TTC549 (cell line): ENCODE results near the gene NRG3.

Experiments
- FAIRE-seq: peaks from 2 replicates; lab custom pipeline; 2012; peaks lifted over from hg19 to GRCh38; lab: Jason Lieb, UNC

The NRG3 gene

GRCh38 chr10:82492647-82493046 is 617.7 kb downstream of the NRG3 start:
- FAIRE-seq, result no peak

GRCh38 chr10:82496114-82496513 is 621.1 kb downstream of the NRG3 start:
- FAIRE-seq, result no peak

DNA sequence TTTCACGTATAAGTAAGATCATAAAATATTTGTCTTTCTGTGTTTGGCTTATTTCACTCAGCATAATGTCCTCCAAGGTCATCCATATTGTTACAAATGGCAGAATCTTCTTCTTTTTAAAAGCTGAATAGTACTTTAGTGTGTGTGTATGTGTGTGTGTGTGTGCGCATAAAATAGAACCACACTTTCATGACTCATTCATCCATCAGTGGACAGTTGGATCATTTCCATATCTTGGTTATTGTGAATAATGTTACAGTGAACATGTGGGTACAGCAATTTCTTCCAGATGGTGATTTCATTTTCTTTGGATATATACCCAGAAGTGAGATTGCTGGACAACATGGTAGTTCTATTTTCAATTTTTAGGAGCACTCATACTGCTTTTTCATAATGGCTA is 622.4 kb downstream of the NRG3 start:
- FAIRE-seq, result no peak

- no peak for FAIRE-seq
Observed at GRCh38 chr10:82498976-82499375, 624.0 kb downstream of the NRG3 start.

- FAIRE-seq, result no peak
Observed at GRCh38 chr10:82505009-82505408, 630.0 kb downstream of the NRG3 start.

DNA sequence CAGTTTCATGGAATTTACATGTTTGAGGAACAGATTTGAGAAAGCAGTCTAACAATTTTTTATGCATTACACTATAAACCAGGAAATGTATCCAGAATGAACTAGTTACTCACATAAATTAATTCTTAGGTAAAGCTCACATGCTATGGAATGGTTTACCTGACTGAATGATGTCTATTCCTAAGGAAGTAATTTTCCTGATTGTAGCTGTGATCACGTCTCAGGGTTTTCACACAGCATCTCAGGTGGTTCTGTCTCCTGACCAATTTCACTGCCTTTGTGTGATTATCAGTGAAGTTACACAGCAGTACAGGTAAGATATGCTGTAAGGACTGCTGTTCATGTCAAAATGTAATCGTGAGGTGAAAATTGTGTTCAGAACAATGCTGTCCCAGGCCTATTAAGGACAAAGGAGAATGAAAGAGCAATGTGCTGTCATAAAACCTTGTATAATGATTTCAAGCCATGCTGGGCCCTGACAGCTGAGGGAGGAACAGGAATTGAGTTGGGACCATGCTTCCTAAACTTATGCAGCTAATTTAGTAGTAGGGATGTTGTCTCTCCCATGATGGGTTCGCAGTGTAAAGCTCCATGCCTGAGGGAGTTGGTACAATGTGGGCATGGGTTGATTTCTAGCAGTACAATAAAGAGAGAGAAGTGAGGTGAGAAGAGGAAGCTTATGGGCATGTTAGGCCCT is 631.8 kb downstream of the NRG3 start:
- FAIRE-seq, result no peak

- FAIRE-seq, result no peak
Observed at GRCh38 chr10:82515256-82515655, 640.3 kb downstream of the NRG3 start.

DNA sequence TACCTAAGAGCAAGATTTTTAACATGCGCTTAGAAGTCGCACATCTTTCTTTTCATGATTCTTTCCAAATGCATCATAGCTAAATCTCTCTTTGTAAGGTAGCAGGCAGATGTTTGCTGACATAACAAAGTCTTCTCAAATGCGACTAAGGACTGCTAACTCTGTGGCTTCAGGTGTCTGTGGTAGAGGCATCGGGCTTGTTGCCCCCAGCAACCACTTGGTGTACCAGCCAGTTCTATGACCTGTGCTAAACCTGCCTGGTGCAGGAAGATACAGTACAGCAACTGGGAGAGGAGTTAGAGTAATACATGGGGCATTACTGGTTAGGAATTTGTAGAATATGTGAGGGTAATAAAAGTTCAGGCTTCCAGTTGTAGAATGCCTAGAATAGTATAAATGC is 654.1 kb downstream of the NRG3 start:
- FAIRE-seq, result no peak

DNA sequence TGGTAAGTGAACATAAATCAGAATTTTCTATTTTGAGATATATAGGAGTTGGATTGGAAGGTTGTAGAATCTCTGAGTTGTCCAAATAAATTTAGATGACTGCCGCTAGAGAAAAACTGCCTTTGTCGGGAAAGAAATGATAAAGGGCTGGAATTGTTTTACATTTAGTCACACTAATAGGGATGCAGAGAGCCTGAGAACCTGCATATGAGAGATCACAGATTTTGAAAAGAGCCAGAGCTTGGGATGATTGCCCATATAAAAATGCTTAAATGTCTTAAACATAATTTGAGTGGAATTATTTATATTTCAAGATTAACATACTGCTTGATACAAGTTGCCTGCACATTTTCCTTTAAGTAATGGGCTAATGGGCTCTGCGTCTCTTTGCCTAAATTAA is 660.5 kb downstream of the NRG3 start:
- FAIRE-seq, result no peak

DNA sequence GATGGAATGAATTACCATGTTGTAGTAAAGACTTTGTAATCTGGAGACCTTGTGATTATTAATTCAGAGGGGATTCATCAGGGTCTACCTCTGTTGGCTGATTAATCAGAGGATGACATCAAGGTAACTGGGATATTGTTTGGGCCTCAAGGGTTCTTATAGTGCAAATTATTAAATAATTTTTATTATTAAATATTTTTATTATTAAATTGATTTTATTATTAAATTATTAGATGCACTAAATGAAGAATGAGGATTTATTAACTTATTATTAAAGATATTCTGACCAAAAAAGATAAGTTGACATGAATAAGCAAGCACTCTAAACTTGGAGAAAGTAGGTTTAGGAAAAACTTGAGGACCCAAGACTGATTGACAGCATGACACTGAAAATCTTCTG is 661.7 kb downstream of the NRG3 start:
- no peak for FAIRE-seq

DNA sequence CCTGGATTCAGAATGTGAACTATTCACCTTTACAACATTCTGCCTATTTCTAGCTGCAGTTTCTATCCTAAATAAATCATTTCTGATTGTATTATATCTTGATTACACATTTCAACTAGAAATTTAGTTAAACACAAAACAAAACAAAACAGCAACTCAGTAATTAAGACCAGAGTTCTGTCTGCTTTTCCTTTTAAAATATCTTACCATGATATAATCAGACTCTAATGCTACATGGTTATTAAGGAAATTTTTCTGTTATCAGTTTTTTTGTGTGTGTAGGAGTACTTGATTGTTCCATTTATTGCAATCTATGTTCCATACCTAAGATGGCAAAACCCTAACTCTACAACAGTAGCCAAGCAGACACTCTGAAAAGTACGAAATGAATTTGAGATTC is 663.3 kb downstream of the NRG3 start:
- no peak for FAIRE-seq

GRCh38 chr10:82543631-82544030 is 668.6 kb downstream of the NRG3 start:
- no peak for FAIRE-seq

GRCh38 chr10:82544377-82544776 is 669.4 kb downstream of the NRG3 start:
- FAIRE-seq, result no peak

GRCh38 chr10:82551506-82551905 is 676.5 kb downstream of the NRG3 start:
- FAIRE-seq, result no peak

DNA sequence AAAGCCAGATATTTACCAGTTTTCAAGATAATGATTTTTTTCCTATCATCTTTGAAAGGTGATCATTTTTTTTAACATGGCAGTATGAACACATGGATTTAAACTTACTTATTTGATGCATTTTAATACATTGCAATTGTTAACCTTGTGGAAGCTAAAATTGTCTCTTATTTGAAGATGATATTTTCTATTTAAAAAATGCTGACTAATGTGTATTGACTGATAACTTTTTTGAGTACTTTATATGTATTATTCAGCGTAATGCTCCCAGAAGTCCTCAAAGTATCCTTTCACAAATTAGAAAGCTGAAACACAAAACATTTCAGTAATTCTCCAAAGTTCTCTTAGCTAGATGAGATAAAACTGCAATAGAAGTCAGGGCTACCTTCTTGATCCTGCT is 677.3 kb downstream of the NRG3 start:
- no peak for FAIRE-seq

DNA sequence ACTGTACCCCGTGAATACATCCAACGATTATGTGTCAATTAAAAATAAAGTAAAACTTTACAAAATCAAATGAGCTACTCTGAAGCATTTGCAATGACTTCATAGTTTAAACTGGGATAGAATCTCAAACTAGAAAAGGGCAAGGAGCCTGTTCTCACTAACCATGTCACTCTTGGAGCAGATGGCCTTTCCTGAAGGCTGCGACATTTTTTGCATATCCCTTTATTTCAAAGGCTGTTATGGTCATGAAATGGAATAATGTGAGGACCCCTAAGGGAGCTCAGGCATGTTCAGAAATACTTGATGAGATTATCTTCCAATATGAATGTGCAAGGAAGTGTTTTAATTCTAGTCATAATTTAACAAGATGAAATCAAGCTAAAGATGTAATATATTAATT is 679.4 kb downstream of the NRG3 start:
- no peak for FAIRE-seq

DNA sequence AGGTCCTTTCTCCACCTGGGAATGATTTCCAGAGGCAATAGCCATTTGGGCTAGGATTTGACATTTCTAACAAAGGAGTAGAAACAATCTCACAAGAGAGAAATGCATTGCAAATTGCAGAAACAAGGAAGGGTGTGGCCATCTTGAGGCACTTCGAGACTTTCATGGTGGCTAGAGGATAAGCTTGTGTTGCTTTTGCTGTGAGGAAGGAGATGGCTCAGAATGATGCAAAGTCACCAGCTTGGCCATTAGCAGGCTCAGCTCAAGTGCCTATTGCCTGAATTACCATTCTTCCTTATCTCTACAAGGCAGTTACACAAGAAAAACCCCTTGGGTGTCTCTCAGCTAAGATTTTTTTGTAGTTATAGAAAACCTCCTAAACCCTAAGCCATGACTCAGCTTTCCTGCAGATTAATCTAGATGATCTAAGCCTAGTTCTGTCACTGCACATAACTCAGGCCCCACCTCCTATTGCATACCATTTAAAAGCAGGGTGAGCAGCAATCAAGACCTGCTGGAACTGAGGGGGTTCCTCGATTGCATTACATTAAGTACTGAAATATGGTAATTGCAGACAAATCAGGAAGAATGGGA is 683.1 kb downstream of the NRG3 start:
- FAIRE-seq, result no peak

GRCh38 chr10:82564353-82565196 is 689.6 kb downstream of the NRG3 start:
- no peak for FAIRE-seq

DNA sequence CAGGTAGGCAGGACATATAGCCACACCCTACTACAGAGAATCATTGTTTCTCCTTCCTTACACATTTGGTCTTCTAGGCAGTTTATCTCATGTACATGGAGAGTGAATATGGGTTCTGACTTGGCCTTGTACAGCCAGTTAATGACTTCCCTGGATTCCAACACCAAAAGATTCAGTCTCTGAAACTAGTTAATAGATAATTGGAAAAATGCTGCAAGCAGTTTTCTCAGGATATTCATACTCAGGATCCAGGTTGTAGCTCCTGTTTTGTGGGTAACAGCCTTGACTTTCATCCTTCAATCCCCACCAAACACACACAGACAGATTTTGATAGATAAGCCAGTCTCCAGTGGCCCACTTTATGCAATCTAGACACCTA is 690.2 kb downstream of the NRG3 start:
- no peak for FAIRE-seq

DNA sequence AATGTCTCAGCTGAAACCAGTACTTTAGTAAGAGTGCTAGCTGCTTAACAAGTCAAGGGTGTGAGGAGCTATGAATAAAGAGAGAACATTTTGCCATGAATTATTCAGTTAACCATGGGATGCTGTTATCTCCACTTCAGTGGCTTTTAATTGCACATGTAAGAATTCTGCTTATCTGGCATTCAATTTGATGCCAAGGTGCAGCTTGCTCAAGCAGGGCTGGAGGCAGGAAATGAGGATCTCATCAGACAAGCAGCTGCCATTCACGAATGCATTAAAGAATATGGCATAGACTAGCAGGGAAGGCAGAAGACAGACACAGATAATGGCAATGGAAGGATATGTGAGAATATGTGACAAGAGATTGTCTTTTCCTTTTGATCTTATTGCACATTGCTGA is 697.8 kb downstream of the NRG3 start:
- FAIRE-seq, result no peak

- FAIRE-seq, result no peak
Observed at GRCh38 chr10:82574081-82574480, 699.1 kb downstream of the NRG3 start.

- no peak for FAIRE-seq
Observed at GRCh38 chr10:82575318-82575717, 700.3 kb downstream of the NRG3 start.

GRCh38 chr10:82576093-82576492 is 701.1 kb downstream of the NRG3 start:
- no peak for FAIRE-seq

GRCh38 chr10:82581940-82582339 is 706.9 kb downstream of the NRG3 start:
- FAIRE-seq, result no peak
